Myocyte (in vitro differentiated cells): Measurements from ENCODE around the gene DUS2. TPM values are rescaled to one million over a fixed set of nuclear protein-coding genes. Genes with fewer than 3 reads are reported as not detected.
"Not testable (repeated sequence)": the region's sequence is repeated elsewhere in the genome, so short reads cannot be mapped to it uniquely, and the experiment has no call there.

Source experiments
- DNase-seq: peaks from one replicate; pipeline ENCODE4 v3.0.0-alpha.2; 2012; ENCODE audit warnings: low read depth
- polyA plus RNA-seq: library from polyadenylated mRNA; unstranded; fragments of >200 nt; gene quantifications from one replicate; pipeline ENCODE4 v1.2.1, GENCODE V29; 2012; ENCODE audit warnings: missing spikeins
- total RNA-seq: library from RNA; depleted of rRNA; stranded (reverse); fragments of >200 nt; gene quantifications from 2 replicates; pipeline ENCODE4 v1.2.3, GENCODE V29; 2014

DUS2 gene
- total RNA-seq, result 20.7 and 20.8 TPM in 2 replicates
- polyA plus RNA-seq, result 11.6 TPM

DNA sequence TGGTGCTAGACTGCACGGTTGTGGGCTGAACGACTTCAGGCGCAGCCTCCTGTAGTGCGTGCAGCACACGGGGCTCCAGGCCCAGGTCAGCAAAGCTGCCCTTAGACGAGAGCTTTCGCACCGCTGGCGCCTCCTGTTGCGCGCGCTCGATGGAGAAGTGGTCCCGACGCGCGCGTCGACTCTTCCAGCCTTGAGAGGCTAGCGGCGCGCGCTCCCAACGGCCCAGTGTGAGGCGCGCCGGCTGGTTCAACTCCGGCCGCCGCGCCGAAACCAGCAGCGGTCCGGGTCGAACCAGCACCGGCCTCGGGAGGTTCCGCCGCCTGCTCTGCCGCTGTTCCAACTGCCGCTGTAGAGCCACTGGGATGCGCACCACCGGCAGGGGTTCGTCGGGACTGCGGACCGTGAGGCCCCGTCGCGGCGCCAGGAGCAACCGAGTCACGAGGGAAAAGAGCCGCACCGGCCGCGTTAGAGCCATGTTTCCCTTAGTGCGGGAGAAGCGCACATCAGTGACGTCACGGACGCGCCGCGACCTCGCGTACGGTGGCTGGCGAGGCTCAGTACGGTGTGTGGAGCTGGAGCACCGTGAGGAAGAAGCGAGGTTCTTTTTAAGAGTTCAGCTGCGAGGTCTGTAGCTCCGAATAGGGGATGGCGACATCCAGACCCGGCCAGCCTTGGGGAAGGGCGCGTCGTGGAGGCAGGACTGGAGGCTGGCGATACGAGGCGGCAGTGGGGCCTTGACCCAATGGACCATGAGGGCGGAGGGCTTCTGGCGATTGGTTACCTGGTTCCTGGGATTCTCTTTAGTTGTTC, at the start of gene DUS2, which contains the start of gene DDX28:
Gene DUS2 (plus strand): TSS at position 557 of the 810 bp plus-strand sequence. CDS start 14,740 bp downstream, outside the sequence.
Gene DDX28 (minus strand): TSS at position 505 of the 810 bp plus-strand sequence. CDS start 30 bp downstream, at position 475.
- DNase-seq, result peak; percentile 94

DNA sequence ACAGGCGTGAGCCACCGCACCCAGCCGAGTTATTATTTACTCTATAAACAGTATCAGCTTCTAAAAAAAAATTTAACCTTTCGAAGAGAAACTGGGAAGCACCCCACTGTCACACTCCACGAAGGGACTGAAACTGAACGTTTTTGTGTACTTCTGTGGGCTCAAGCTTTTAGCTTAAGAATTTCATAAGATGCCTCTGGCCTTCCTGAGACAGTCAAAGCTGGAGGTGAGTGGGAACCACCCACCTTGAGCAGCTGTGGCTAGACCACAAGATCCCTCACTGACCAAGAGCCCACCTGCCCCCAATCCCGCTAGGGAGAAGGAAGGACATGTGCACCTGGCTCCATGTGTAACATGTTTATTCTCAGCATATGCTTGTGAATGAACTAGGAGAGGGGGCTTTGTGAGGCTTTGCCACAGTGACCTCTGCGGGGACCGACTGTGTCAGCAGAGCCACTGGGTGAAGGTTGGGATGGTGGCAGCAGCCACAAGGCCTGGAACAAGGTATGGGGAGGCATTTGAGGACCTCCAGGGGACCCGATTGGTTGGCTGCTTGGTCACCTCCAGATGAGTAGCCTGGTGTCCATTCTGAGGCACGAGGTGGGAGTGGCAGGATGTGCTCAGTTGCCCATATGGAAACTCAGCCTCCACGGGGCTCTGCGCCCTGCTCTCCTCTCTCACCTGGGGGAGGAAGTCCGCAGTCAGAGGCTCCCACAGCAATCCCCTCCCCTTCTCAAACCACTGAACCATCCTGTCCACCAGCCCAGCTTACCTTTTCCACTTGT, 47.6 kb upstream of the DUS2 start:
- DNase-seq, result no peak

DNA sequence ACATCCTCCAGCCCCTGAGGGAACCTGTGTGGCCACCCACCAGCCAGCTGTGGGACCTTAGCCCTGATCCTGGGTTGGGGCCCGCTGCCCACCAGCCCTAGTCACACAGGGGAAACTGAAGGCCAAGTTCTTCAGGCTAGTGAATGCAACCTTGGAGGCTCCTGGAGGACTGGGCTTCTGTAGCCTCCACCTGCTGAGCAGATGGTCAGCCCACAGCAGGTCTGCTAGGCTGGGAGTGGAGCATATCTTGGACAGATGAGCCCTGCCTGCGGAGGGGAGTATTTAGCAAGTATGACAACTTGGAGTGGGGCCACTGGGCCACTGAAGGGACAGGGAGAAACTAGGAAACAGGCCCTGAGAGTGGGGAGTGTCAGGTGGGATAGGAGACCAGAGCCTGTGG, 46.9 kb upstream of the DUS2 start:
- no peak for DNase-seq

DNA sequence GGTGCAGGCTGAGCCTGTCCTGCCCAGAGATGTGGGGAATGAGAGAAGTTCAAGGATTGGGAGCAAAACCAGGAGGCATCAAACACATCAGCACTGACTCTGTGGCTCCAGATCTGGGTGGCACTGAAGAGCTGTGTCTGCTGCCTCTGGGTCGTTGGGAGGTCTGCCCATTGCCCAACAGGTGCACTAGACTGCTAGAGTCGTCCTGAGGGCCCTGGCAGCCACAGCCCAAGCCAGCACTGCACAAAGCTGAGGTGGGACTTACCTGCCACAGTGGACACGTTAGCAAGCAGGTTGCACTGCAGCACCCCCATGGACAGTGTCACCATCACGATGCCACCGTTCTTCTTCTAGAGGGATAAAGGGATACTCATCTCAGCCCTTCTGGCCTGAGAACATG, 46.1 kb upstream of the DUS2 start:
- no peak for DNase-seq

DNA sequence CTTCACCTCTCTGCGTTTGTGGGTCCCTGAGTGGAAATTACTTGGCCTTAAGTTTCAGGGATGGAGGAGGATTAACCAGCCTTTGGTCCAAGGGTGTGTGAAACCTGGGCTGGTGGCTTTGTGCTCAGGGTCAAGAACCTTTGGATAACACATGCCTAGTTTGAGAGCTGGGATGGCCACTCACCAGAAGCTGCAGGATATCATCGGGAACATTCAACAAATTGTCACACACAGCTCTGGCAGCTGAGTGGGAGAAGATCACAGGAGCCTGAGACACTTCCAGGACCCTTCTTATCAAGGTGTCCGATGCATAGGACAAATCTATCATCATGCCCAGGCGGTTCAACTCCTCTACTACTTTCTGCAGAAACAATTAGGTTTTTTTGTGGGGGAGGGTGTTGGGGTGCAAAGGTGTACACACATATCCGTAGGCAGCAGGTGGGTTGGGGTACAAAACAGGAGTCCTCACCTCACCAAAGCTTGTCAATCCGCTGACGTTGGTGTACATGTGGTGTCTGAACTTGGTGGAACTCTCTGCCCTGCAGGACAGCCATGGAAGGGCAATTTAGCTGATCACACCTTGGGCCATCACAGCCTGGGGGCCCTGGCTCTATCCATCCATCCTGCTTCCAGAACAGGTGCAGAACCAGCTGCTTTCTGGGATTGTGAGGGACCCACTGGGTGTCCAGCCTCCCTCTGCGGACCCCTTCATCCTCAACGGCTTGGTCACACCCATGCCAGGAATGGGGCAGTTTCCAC, 45.4 kb upstream of the DUS2 start:
- DNase-seq, result no peak

DNA sequence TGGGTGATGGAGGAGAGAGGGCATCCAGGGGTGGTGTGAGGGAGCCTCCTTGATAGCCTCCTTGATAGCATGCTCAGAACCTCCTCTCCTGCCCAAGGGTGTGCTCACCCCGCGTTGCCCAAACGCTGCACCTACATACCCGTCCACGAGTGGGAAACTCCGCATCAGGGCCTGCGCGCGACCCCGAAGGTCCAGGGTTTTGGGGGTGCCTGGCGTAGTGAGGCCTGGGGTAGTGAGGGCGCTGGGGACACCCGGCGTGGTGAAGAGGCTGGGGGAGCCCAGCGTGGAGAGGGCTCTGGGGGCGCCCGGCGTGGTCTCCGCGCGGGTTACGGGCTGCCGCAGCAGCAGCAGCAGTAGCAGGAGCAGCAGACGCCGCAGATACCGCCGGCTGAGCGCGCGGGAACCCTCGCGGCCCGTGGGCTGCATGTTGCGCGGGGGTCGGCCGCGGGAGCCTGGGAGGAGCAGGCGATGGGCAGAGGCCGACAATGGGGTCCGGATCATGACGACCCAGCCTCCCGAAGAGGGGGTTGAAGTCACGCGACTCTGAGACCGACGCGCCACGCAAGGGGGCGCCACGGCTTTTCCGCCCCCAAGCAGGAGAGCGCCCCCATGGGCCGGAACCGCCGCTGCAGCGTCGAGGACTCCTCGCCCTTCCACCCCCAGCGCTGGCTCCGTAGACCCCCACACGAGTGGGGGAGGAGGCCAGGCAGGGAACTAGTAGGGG, 43.0 kb upstream of the DUS2 start, which contains the start of gene DPEP3:
Gene DPEP3 (minus strand): TSS at position 545 of the 724 bp plus-strand sequence. CDS start 119 bp downstream, at position 426.
- DNase-seq, result no peak

DNA sequence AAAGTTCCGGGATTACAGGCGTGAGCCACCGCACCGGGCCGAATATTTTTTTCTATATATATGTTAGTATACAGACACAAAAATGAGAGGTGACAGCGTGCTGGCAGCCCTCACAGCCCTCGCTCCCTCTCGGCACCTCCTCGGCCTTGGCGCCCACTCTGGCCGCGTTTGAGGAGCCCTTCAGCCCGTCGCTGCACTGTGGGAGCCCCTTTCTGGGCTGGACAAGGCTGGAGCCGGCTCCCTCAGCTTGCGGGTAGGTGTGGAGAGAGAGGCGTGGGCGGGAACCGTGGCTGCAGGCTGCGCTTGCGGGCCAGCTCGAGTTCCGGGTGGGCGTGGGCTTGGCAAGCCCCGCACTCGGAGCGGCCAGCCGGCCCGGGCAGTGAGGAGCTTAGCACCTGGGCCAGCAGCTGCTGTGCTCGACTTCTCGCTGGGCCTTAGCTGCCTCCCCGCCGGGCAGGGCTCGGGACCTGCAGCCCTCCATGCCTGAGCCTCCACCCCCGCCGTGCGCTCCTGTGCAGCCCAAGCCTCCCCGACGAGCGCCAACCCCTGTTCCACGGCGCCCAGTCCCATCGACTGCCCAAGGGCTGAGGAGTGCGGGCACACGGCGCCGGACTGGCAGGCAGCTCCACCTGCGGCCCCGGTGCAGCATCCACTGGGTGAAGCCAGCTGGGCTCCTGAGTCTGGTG, 40.9 kb upstream of the DUS2 start:
- DNase-seq, result no peak

DNA sequence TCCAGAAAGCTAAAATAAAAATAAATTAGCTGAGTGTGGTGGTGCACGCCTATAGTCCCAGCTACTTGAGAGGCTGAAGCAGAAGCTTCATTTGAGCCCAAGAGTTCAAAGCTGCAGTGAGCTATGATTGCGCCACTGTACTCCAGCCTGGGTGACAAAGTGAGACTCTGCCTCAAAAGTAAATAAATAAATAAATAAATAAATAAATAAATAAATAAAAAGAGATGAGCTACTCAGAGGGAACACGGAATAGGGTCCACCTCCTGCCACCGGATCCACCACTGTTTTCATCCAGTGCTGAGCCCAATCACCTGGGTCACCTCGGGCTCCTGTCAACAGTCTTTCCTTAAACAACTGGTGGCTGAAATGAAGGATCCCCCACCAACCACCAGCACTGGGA, 36.1 kb upstream of the DUS2 start:
- DNase-seq, result no peak

DNA sequence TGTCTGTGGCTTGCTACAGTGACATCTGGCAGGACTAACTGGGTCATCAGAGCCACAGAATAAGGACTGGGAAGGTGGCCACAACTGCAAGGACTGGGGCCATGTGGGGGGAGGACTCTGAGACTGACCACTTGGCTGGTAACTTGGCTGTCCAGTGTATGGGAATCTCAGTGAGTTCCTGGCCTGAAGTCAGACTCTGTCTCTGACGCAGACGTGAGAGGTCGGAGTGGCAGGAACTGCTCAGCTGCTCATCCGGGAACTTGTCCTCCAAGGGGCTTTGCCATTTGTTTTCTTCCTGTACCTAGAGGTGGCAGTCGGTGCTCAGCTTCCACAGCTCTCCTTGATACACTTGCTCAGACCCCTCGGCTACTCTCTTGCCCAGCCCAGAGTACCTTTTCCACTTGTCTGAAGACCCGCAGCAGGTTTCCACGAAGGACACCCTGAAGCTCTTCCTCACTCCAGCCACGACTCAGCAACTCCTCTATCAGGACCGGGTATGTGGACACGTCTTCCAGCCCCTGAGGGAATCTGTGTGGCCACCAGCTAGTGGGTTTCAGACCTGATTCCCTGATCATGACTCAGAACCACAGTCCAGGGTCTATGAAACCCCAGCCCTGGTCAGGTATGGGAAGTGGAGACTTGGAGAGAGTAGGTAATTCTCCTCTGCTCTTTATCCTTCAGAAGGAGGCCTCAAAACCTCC, 35.5 kb upstream of the DUS2 start:
- DNase-seq, result peak; percentile 70

DNA sequence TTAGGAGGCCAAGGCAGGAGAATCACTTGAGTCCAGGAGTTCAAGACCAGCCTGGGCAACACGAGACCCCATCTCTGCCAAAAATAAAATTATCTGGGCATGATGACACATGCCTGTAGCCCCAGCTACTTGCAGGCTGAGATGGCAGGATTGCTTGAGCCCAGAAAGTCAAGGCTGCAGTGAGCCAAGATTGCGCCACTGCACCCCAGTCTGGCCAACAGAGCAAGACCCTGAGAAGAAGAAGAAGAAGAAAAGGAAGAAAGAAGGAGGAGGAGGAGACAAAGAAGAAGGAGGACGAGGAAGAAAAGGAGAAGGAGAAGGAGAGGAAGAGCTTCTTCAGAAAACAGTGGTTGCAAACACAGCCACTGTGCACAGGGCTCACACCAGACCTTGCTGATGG, 34.4 kb upstream of the DUS2 start:
- no peak for DNase-seq

DNA sequence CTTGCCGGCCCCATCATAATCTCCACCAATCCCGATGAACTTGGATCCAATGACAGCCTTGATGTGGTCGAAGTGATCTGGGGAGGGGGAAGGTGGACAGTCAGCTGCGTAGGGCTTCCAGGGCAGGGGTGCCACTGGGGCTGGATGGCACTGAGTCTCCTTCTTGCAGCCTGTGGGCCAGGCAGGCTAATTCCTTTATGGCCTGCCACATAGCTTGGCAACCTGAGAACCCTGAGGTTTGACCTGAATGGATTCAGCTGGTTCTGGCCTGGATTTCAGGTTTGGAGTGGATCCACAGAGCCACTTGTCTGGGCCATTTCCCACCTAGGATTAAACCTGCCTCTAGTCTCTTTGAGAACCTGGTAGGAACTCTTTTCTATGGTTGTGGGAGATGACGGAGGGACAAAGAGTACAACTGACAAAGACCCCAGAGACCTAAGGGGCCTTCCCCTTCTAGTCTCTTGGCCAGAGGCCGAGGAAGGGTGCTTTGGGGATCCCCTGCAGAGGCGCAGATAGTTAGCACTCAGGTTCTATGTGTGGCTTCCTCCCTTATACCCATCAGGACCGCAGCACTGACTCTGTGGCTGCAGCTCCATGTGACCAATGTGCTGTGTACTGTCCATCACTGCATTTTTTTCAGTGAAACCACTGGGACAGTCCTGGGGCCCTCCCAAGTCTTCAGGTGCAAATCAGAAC, 33.6 kb upstream of the DUS2 start:
- peak; percentile 57 for DNase-seq

DNA sequence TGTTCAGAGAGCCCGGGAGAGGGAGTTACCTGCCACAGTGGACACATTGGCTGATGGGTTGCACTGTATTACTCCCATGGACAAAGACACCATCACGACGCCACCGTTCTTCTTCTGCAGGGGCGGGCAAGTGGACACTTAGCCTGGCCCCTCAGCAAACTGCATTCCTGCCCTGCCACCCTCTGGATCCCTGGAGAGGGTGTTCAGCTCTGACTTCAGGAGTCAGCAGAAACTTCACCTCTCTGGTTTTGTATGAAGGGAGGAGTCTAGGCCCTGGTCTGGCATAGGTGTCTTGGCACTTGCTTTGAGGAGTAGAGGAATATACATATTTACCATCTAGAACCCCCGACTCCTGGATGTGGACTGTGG, 33.1 kb upstream of the DUS2 start:
- no peak for DNase-seq

DNA sequence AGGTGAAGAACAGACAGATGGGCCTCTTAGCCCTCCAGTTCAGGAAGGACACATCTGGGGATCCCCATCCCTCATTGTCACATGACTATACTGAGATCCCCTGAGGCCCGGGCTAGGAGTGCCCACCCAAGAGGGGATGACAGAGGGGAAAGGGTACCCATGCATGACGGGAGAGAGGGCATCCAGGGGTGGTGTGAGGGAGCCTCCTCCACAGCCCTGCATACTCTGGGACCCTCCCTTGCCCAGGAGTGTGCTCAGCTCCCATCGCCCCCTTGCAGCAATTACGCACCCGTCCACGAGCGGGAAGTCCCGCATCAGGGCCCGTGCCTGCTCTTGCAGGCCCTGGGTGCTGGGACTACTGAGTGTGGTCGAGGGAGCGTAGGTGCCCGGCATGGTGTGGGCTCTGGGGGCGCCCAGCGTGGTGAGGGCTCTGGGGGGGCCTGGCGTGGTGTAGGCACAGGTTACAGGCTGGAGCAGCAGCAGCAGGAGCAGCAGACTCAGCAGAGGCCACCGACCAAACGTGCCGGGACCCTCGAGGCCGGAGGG, 30.4 kb upstream of the DUS2 start:
- no peak for DNase-seq

DNA sequence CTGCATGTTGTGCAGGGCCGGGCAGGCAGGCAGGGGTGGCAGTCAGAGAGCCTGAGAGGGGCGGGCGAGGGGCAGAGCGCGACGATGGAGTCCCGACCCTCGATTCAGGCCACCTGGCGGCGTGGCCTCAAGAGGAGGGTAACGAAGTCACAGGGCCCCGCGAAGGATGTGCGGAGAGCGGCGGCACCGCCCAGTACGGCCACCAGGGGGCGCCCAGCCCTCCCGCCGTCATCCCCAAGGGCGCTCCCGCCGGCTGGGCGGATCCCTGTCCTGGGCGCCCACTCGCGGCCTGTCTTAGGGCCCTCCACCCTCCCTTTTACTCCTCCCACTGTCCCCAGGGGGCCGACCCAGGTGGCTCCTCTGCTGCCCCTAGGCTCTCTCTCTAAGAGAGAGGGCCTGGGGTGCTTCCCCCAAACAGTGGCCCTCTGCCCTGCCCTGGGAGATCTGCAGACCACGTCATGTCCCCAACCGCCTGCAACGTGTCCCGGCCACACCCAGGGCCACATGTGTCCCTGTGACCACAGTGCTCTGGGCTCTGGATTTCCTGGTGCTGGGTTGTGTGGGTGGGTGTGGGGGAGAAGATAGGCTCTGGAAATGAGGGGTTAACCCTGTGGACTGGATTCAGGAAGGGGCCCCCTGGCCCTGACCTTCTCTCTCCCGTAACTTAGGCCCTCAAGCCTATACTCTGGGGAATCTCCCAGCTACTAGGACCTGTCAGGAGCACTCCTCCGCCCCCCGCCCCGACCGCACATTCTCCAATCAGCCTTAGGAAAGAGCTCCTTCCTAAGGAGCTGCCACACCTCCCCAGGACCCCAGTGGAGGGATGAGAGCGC, 29.7 kb upstream of the DUS2 start:
- DNase-seq, result peak; percentile 65

DNA sequence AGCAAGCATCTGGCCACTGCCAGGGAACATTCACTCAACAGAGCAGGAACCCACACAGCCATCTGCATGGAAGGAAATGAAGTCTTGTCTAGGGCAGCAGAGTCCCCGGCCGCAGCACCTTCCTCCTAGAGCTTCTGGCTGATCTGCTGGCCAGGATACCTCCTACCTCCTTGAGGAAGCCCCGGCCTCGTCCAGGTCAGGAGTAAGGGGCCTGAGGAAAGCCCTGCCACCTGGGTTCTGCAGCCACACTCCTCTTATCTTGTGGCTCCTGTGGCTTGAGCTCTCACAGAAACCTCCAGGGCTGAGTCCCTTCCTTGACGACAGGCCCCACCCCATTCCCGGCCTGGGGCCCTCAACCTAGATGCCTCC, 29.1 kb upstream of the DUS2 start:
- DNase-seq, result not testable (repeated sequence)

DNA sequence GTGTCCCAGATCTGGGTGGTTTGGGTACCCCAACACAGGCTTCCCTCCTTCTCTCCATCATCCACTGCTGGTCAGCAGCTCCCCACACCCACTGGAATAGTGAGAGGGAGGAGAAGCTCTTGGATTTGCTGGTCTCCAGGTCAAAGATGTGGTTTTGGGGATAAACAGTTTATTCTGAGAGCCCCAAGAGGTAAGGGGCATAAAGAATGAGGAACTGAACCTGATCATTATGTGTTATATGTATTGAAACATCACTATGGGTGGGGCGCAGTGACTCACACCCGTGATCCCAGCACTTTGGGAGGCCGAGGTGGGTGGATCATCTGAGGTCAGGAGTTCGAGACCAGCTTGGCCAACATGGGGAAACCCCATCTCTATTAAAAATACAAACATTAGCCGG, 27.7 kb upstream of the DUS2 start:
- DNase-seq, result no peak

DNA sequence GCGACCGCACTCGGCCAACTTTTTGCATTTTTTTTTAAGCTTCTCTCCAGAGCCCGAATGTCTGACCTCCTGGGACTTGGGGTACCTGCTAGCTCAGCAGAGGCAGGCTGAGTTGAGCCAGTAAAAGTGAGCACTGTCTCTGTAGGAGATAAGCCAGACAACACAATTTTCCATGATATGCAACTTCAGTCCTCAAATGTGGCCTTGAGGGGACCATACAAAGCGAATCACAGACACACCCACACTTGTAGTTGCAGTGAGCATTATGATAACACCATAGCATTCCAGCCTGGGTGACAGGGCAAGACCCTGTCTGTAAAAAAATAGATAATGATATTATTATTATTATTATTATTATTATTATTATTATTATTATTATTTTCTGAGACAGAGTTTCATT, 26.4 kb upstream of the DUS2 start:
- DNase-seq, result no peak
